Activated CD4-positive, alpha-beta T cell treated with anti-CD3 and anti-CD28 coated beads for 4 hours (primary cell): ENCODE measurements around the gene NKAPD1.
"Not testable (repeated sequence)": the region's sequence is repeated elsewhere in the genome, so short reads cannot be mapped to it uniquely, and the experiment has no call there.

Experiments
- DNase-seq, 2 donors: peaks; one replicate each; pipeline ENCODE4 v3.0.0-alpha.2; 2020

NKAPD1 gene

GRCh38 chr11:112073941-112074811, at the start of gene NKAPD1, which contains the start of gene PIH1D2:
Gene NKAPD1, plus strand, starts transcription at chr11:112074299. Its CDS starts 1,276 bp downstream, at chr11:112075575.
Gene PIH1D2, minus strand, starts transcription at chr11:112074017. Its CDS starts 843 bp downstream, at chr11:112073174.
- peak; percentile 76 to 79 for DNase-seq

GRCh38 chr11:112024773-112025678, 49.1 kb upstream of the NKAPD1 start, which contains the start of gene DLAT:
Gene DLAT, plus strand, starts transcription at chr11:112025408. Its CDS starts 65 bp downstream, at chr11:112025473.
- DNase-seq, result peak; percentile 75 to 82

GRCh38 chr11:112025707-112026106, 48.4 kb upstream of the NKAPD1 start:
- no peak for DNase-seq

GRCh38 chr11:112026784-112027410, 47.2 kb upstream of the NKAPD1 start:
- DNase-seq, result not testable (repeated sequence)

- DNase-seq, result no peak
These were observed 44.6 kb upstream of the NKAPD1 start for GRCh38 chr11:112029460-112029859.

GRCh38 chr11:112033902-112034301, 40.2 kb upstream of the NKAPD1 start:
- DNase-seq, result no peak

- no peak for DNase-seq
These were observed 36.6 kb upstream of the NKAPD1 start for GRCh38 chr11:112037527-112037926.

GRCh38 chr11:112042161-112042960, 31.7 kb upstream of the NKAPD1 start:
- no peak for DNase-seq

GRCh38 chr11:112042961-112043304, 31.2 kb upstream of the NKAPD1 start:
- no peak for DNase-seq

- no peak for DNase-seq
These were observed 29.1 kb upstream of the NKAPD1 start for GRCh38 chr11:112044961-112045360.

- not testable (repeated sequence) for DNase-seq
These were observed 27.5 kb upstream of the NKAPD1 start for GRCh38 chr11:112046647-112047046.

- not testable (repeated sequence) for DNase-seq
These were observed 25.8 kb upstream of the NKAPD1 start for GRCh38 chr11:112048256-112048655.

- no peak for DNase-seq
These were observed 24.3 kb upstream of the NKAPD1 start for GRCh38 chr11:112049777-112050176.

GRCh38 chr11:112050721-112051120, 23.4 kb upstream of the NKAPD1 start:
- no peak for DNase-seq

GRCh38 chr11:112051768-112052167, 22.3 kb upstream of the NKAPD1 start:
- DNase-seq, result no peak

- no peak for DNase-seq
These were observed 16.9 kb upstream of the NKAPD1 start for GRCh38 chr11:112057170-112057569.

GRCh38 chr11:112058103-112058502, 16.0 kb upstream of the NKAPD1 start:
- no peak for DNase-seq

GRCh38 chr11:112062923-112063322, 11.2 kb upstream of the NKAPD1 start:
- no peak for DNase-seq

- DNase-seq, result no peak
These were observed 8.6 kb downstream of the NKAPD1 start for GRCh38 chr11:112082729-112083128.

- peak; percentile 30 to 33 for DNase-seq
These were observed 11.8 kb downstream of the NKAPD1 start for GRCh38 chr11:112085822-112086421.

GRCh38 chr11:112086422-112087191, 12.5 kb downstream of the NKAPD1 start, which contains the start of the genes SDHD and TIMM8B:
Gene SDHD, plus strand, starts transcription at chr11:112086873. Its CDS starts 35 bp downstream, at chr11:112086908.
Gene TIMM8B, minus strand, starts transcription at chr11:112086756. Its CDS starts 33 bp downstream, at chr11:112086723.
- DNase-seq, result peak; percentile 95
